Spinal cord (tissue), 10 donors: Measurements from ENCODE around the gene IMP4. TPM values are rescaled to one million over a fixed set of nuclear protein-coding genes. Genes with fewer than 3 reads are reported as not detected.

Source experiments
- DNase-seq, 6 donors: peaks; one replicate each; pipeline versions ENCODE4 v3.0.0 to v3.0.0-alpha.2; 2013 to 2015; ENCODE audit warnings: low spot score in 6 of 6, low read depth in 4 of 6
- H3K27ac ChIP-seq: one replicate; pipeline ENCODE4 v1.5.1; 2013; ENCODE audit warnings: low read depth, low read length, control low read depth
- H3K27me3 ChIP-seq: one replicate; pipeline ENCODE4 v1.6.1; 2013; ENCODE audit warnings: low read length; ENCODE audit not compliant: control insufficient read depth, insufficient read depth
- H3K36me3 ChIP-seq: one replicate; pipeline ENCODE4 v1.6.1; 2013; ENCODE audit warnings: low read length; ENCODE audit not compliant: control insufficient read depth, insufficient read depth
- H3K4me1 ChIP-seq: one replicate; pipeline ENCODE4 v1.6.1; 2013; ENCODE audit warnings: low read length; ENCODE audit not compliant: control insufficient read depth, insufficient read depth
- H3K4me3 ChIP-seq: one replicate; pipeline ENCODE4 v1.5.1; 2013; ENCODE audit warnings: low read depth, low read length, control low read depth
- H3K9me3 ChIP-seq: one replicate; pipeline ENCODE4 v1.6.1; 2013; ENCODE audit warnings: low read length; ENCODE audit not compliant: control insufficient read depth, insufficient read depth
- WGBS: methylation state at CpG from one replicate; pipeline ENCODE4 v1.1.5; 2013; ENCODE audit warnings: missing lambda C conversion rate; ENCODE audit not compliant: insufficient coverage; 5-methylcytosine and 5-hydroxymethylcytosine counted together
- polyA plus RNA-seq, 2 donors: library from polyadenylated mRNA; unstranded; fragments of 120-200 nt; gene quantifications; one replicate each; pipeline ENCODE4 v1.2.1, GENCODE V29; 2013; ENCODE audit not compliant: insufficient read length in 2 of 2
- total RNA-seq, 2 donors: library from RNA; depleted of rRNA in 1 of 2; stranded (reverse); fragments of 120-200 nt in 1 of 2; fragments of >200 nt in 1 of 2; gene quantifications; one replicate each; pipeline versions ENCODE4 v1.2.3 to v1.2.4, GENCODE V29; 2013 to 2014
- donor health status: healthy.

The IMP4 gene
- total and polyA plus RNA-seq, 4 donors: 46.7 to 55.1 (median 54.1) TPM

DNA sequence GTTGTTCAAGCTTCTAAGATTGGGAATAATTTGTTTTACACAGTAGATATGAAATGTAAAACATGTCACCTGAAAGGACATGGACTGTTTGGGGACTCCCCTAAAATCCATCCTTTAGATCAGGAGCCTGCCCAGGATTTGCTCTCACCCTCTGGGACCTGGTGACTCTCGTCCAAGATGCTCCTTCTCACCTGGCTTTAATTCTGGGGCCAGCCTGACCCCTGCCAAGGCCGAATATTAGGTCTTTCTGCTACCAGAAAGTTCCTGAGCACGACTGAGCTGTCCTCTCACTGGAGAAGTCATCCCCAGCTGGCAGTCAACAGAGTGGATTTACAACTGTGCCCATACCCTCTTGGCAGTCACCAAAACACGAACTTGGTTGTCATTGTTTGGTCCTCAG, 38.4 kb downstream of the IMP4 start:
- DNase-seq: no peak
- Histone ChIP-seq H3K36me3 (peaks cover 4% of the 10 kb centered on the region), H3K4me1 (no peaks in the 10 kb centered on the region), H3K27ac (no peak overlapping the region), H3K9me3 (no peaks in the 10 kb centered on the region), H3K4me3 (no peak overlapping the region), H3K27me3 (no peaks in the 10 kb centered on the region)
- WGBS: 69% methylated on average over 3 of the region's 4 CpGs

DNA sequence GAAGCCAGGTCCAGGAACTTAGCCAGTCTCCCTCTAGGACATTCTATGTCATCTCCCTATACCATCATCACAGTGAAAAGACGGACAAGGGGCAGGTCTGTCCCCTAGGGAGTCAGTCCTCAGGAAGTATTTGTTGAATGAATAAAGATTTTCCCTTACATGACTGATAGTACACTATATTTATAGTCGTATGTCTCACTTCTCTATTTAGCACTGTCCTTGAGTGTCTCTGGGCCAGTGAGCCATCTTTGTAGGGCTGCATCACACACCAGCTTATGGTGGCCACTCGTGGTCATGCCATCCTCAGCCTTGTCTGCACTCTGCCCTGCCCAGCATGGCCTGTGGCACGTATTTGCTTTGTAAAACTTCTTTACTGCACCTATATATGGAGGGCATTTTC, 38.9 kb downstream of the IMP4 start:
- H3K27me3 ChIP-seq: no peaks in the 10 kb centered on the region
- H3K4me3 ChIP-seq: no peak overlapping the region
- no peaks in the 10 kb centered on the region for H3K4me1 ChIP-seq
- no peaks in the 10 kb centered on the region for H3K9me3 ChIP-seq
- DNase-seq: no peak
- H3K36me3 ChIP-seq: peaks cover 4% of the 10 kb centered on the region
- H3K27ac ChIP-seq: no peak overlapping the region
- WGBS: 92% methylated on average over 2 of the region's 4 CpGs

DNA sequence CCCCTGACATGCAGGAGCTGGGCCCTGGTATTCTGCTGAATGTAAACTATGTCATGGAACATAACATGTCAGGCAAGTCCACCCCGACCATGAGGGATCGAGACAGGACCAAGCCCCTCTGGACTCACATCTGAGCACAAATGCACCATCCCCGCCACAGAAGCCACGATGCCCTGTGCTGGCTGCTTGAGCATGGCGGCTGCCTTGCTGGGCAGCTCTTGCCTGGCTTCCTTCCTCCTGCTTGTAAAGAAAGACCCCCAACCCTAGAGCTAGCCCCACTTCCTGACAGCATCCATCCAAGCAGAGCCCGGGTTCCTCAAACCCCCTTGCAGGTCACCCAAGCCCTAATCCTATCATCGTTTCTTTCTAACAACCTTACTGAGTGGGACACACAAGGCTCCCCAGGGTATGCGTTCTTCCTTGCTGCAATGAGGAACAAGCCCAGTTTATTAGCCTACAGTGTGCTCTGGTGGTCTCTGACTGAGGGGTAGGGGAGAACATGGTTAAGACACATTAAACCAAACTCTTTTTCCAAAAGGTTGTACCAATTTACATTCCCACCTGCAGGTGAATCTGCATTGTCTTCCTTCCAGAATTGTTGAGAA, 39.7 kb downstream of the IMP4 start:
- WGBS: 95% methylated on average over 8 of the region's 8 CpGs
- DNase-seq: no peak
- no peak overlapping the region for H3K4me3 ChIP-seq

DNA sequence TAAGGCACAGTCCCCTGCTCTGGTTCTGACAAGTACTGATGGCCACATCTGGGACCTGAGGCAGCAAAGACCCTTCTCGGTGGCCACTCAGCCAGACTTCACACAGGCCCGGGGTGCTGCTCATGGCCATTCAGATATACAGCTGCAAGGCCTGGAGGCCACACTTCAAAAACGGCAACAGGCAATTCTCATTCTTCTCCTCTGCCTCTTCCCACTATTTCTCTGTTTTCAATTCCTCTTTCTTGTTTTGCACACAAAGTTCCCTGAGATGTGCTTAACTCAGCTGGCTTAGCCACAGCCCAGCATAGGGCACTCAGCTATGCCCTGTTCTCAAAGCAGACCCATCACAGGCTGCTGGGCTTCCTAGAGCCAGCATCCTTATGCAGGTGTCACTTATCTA, 43.0 kb downstream of the IMP4 start:
- H3K4me1 ChIP-seq: peaks cover 13% of the 10 kb centered on the region
- DNase-seq: no peak
- H3K9me3 ChIP-seq: no peaks in the 10 kb centered on the region
- no peak overlapping the region for H3K27ac ChIP-seq
- WGBS: 88% methylated on average over 3 of the region's 3 CpGs
- H3K4me3 ChIP-seq: no peak overlapping the region
- H3K36me3 ChIP-seq: peaks cover under 1% of the 10 kb centered on the region
- no peaks in the 10 kb centered on the region for H3K27me3 ChIP-seq

More for the DNA sequence above, 39.7 kb downstream of the IMP4 start:
- peaks cover 4% of the 10 kb centered on the region for H3K36me3 ChIP-seq
- H3K4me1 ChIP-seq: peaks cover 3% of the 10 kb centered on the region
- no peak overlapping the region for H3K27ac ChIP-seq
- H3K27me3 ChIP-seq: no peaks in the 10 kb centered on the region
- H3K9me3 ChIP-seq: no peaks in the 10 kb centered on the region

DNA sequence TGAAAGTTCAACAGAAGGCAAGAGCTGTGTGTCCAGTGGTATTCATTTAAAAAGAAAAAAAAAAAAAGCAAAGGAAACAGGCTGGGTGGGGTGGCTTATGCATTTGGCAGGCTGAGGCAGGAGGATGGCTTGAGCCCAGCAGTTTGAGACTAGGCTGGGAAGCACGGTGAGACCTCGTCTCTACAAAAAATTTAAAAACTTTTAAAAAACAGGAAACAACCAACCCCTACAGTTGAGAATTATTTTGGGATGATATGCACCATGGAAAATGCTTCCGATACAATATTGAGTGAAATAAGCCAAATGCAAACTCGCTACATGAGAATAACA, 44.3 kb downstream of the IMP4 start:
- no peak for DNase-seq
- Histone ChIP-seq H3K4me3 (no peak overlapping the region), H3K36me3 (no peaks in the 10 kb centered on the region), H3K4me1 (peaks cover 22% of the 10 kb centered on the region), H3K9me3 (no peaks in the 10 kb centered on the region), H3K27me3 (no peaks in the 10 kb centered on the region), H3K27ac (no peak overlapping the region)
- no CpG with 5 or more reads among the region's 4 CpGs for WGBS

DNA sequence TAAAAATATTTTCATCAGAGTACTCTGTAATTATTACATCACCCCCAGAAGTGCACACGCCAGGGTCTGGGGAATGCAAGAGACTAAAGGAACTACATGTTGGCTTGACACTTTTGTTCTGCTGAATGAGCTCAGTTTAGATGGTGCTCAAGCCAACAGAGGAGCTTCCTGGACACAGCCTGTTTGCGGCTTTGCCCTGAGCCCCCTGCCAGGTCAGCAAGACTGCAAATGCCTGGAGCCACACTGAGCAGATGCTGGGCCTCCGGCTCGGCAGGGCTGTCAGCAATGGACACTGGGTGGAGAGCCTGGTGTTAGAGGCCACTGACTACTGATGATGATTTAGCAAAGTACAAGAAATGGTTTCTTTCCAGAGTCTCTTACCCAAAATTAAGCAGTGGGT, 45.1 kb downstream of the IMP4 start:
- Histone ChIP-seq H3K4me3 (no peak overlapping the region), H3K36me3 (no peaks in the 10 kb centered on the region), H3K27ac (no peak overlapping the region), H3K27me3 (no peaks in the 10 kb centered on the region), H3K4me1 (peaks cover 27% of the 10 kb centered on the region), H3K9me3 (no peaks in the 10 kb centered on the region)
- WGBS: 30% methylated on average over 4 of the region's 4 CpGs
- no peak for DNase-seq

DNA sequence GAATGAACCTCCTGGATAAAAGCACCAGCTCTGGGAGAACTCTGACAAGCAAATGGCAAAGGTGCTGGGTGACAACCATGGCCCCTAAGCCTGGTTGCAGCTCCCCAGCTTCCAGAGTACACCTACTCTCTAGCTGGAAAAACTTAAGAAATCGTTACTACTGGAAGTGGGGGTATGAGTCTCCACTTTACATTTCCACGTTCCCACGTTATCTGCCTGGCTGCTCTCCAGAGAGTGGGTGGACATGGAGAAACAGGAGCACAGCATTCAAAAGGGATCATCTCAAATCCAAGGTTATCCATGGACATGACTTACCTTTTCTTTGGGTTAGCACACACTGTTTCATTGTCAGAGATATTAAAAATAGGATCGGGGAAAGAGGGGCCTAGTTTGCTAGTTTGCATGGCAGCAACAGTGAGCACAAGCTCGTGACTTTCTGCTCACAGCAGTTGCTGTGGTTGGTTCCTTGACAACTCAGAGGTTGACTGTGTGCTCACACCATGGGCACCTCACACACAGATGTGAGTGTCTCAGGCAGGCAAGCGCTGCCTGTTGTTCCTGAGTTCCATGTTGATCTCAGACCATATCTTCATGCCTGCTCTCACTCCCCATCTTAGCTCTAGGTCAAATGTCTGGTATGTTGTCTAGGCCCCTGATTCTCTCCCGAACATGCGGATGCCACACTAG, 45.7 kb downstream of the IMP4 start:
- Histone ChIP-seq H3K27me3 (no peaks in the 10 kb centered on the region), H3K4me1 (peaks cover 27% of the 10 kb centered on the region), H3K4me3 (no peak overlapping the region), H3K27ac (no peak overlapping the region), H3K9me3 (no peaks in the 10 kb centered on the region), H3K36me3 (no peaks in the 10 kb centered on the region)
- 91% methylated on average over 4 of the region's 8 CpGs for WGBS
- no peak for DNase-seq

DNA sequence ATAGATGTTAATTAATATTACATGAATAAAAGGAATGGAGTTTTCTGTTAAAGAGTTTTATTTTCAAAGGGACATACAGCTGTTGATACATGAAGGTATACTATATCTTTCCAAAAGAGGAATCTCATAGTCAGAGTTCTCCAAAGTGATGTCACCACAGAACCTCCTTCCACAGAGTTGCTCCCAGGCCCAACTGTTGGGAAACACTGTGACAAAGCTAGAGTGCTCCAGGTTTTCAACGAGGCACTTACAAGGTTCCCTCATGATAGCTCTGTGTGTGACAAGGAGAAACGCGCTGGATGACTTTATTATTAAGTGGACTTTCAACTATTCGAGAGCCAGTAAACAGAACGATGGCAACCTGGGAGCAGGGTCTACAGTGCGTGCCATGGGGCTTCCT, 46.7 kb downstream of the IMP4 start:
- no peak overlapping the region for H3K4me3 ChIP-seq
- no peak overlapping the region for H3K27ac ChIP-seq
- peaks cover 27% of the 10 kb centered on the region for H3K4me1 ChIP-seq
- H3K9me3 ChIP-seq: no peaks in the 10 kb centered on the region
- 98% methylated on average over 5 of the region's 6 CpGs for WGBS
- no peaks in the 10 kb centered on the region for H3K27me3 ChIP-seq
- DNase-seq: no peak
- no peaks in the 10 kb centered on the region for H3K36me3 ChIP-seq

DNA sequence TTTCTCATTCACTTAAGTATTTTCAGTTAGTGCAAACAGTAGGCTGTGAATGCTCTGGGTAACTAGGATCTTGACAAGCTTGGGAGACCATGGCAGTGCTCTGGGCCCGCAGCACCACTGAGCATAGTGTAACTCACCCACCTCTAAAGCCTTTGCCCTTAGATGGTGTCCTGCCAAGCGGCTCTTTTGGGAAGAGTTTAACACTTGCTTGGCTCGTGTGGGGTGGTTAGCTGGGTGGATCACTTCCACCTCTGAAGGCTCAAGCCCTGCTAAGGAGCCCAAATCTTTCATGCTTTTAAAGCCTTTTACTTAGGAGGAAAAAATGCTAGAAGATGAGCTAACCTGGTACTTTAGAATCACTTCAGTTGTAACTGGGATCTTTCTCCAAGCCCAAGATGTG, 47.1 kb downstream of the IMP4 start:
- no peaks in the 10 kb centered on the region for H3K9me3 ChIP-seq
- peaks cover 27% of the 10 kb centered on the region for H3K4me1 ChIP-seq
- no peak overlapping the region for H3K4me3 ChIP-seq
- no peak for DNase-seq
- WGBS: 100% methylated on average over 1 of the region's 3 CpGs
- no peaks in the 10 kb centered on the region for H3K36me3 ChIP-seq
- no peak overlapping the region for H3K27ac ChIP-seq
- no peaks in the 10 kb centered on the region for H3K27me3 ChIP-seq

DNA sequence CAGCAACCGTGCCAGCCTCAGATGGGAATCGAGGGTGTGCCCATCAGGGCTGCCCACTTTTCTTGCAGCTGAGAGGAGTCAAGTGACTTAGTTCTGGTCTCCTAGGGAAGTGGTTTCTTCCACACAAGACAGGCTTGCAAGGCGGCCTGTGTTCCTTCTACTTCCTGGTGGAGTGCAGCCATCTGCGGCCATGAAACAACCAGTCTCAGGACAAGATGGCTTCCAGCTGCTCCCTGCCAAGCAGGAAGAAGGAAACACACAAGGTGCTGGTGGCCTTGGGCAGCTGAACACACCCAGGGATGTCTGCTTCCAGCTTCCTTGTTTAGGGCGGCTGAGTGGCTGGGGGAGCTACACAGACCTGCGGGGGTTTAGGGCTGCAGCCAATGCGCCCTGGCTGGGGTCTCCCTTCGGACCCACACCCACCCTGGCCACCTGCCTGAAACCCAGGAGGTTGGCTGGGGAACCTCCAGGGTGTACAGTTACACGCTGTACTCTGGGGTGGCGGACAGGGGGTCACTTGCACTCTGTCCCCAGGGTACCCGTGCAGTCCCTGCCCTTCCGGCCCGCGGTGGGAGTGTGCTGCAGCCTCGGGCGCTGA, 47.9 kb downstream of the IMP4 start:
- Histone ChIP-seq H3K4me3 (peak overlapping the region; percentile 64), H3K27me3 (no peaks in the 10 kb centered on the region), H3K9me3 (no peaks in the 10 kb centered on the region), H3K27ac (peak overlapping the region; percentile 75), H3K4me1 (peaks cover 27% of the 10 kb centered on the region), H3K36me3 (no peaks in the 10 kb centered on the region)
- peak in 1 of 6 donors; percentile 28 for DNase-seq
- WGBS: 51% methylated on average over 13 of the region's 16 CpGs
